ENCODE data around the gene UNC5C. TPM values are rescaled to one million over a fixed set of nuclear protein-coding genes. Genes with fewer than 3 reads are reported as not detected.
"Not testable (repeated sequence)": the region's sequence is repeated elsewhere in the genome, so short reads cannot be mapped to it uniquely, and the experiment has no call there.

Gene UNC5C
- total and polyA plus RNA-seq, 10 of the 15 experiments (the other 5 are each of a cell fraction or from before 2014, with no cell fraction given), result 0.02 to 2.0 (median 0.15) TPM; not detected in 1

DNA sequence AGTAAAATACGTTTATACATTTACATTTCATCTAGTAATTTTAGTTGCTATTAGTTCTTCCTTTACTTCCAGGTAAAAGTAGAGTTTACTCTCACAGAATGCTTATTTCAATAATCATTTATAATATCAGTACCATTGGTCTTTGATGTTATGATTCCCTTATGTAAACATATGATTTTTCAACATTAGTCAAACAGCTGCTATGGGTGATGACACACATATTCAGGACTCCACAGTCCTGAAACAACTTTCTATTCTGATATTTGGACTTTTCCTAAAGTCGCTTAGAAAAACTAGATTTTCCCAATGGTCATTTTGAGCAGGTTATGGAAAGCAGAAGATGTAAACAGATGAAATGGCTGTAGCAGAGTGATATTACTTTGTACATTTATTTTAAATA lies 369.8 kb downstream of the UNC5C start:
- TF ChIP-seq RBBP5 (conservative IDR thresholded peaks at IDR 0.05) (no peak), HDAC2 (IDR thresholded peaks at IDR 0.05) (no peak), SMARCA5 (IDR thresholded peaks at IDR 0.05) (no peak), HDAC6 (IDR thresholded peaks at IDR 0.05; ENCODE audit: unreplicated experiment) (no peak), SREBF2 (IDR thresholded peaks at IDR 0.05; ENCODE audit: low read length) (no peak)
- TF ChIP-seq, protein P1, sequence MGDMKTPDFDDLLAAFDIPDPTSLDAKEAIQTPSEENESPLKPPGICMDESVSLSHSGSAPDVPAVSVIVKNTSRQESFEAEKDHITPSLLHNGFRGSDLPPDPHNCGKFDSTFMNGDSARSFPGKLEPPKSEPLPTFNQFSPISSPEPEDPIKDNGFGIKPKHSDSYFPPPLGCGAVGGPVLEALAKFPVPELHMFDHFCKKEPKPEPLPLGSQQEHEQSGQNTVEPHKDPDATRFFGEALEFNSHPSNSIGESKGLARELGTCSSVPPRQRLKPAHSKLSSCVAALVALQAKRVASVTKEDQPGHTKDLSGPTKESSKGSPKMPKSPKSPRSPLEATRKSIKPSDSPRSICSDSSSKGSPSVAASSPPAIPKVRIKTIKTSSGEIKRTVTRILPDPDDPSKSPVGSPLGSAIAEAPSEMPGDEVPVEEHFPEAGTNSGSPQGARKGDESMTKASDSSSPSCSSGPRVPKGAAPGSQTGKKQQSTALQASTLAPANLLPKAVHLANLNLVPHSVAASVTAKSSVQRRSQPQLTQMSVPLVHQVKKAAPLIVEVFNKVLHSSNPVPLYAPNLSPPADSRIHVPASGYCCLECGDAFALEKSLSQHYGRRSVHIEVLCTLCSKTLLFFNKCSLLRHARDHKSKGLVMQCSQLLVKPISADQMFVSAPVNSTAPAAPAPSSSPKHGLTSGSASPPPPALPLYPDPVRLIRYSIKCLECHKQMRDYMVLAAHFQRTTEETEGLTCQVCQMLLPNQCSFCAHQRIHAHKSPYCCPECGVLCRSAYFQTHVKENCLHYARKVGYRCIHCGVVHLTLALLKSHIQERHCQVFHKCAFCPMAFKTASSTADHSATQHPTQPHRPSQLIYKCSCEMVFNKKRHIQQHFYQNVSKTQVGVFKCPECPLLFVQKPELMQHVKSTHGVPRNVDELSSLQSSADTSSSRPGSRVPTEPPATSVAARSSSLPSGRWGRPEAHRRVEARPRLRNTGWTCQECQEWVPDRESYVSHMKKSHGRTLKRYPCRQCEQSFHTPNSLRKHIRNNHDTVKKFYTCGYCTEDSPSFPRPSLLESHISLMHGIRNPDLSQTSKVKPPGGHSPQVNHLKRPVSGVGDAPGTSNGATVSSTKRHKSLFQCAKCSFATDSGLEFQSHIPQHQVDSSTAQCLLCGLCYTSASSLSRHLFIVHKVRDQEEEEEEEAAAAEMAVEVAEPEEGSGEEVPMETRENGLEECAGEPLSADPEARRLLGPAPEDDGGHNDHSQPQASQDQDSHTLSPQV (IDR thresholded peaks at IDR 0.05), result no peak
- ATAC-seq, result no peak
- ChIA-PET SMC1A (ENCODE audit: uncharacterized antibody, unreplicated experiment) (no interaction called here), CTCF (no interaction called here), RAD21 (ENCODE audit: unreplicated experiment) (no interaction called here), POLR2A (no interaction called here)
- H3K9ac ChIP-seq (ENCODE audit: control insufficient read depth, insufficient read depth, low read length), result no peak overlapping the region
- H3K4me3 ChIP-seq, result no peak overlapping the region
- FAIRE-seq, result no peak
- BruUV-seq (replicated peaks), result no TSS peak
- no peaks in the 10 kb centered on the region for H3K79me2 ChIP-seq (ENCODE audit: control insufficient read depth, insufficient read depth, low read length)
- no peaks in the 10 kb centered on the region for H4K20me1 ChIP-seq (ENCODE audit: control insufficient read depth, insufficient read depth)
- H3K4me2 ChIP-seq (ENCODE audit: control insufficient read depth, insufficient read depth), result no peak overlapping the region
- in situ Hi-C loops (cut with MboI) (no loop called here), intact Hi-C loops (cut with micrococcal nuclease; ENCODE audit: unreplicated experiment) (no loop called here)
- H2AFZ ChIP-seq (ENCODE audit: control insufficient read depth, low read depth, low read length), result no peak overlapping the region
- no peaks in the 10 kb centered on the region for H3K9me3 ChIP-seq (replicated peaks; ENCODE audit: control insufficient read depth, insufficient read depth, low read length)
- H3K36me3 ChIP-seq (ENCODE audit: control insufficient read depth in 2 of 2, insufficient read depth in 2 of 2, low read length in 1 of 2), result no peaks in the 10 kb centered on the region
- no peaks in the 10 kb centered on the region for H3K27me3 ChIP-seq (replicated peaks in 1 of 2; ENCODE audit: control insufficient read depth in 2 of 2, insufficient read depth in 2 of 2, low read length in 1 of 2)
- no peak for DNase-seq (ENCODE audit: low read depth, low spot score)
- WGBS (ENCODE audit: insufficient coverage, insufficient replicate concordance, low lambda C conversion rate, missing lambda C conversion rate), result 4% methylated on average over 2 of the region's 2 CpGs
- H3K4me1 ChIP-seq (ENCODE audit: control insufficient read depth, insufficient read depth, low read length), result no peaks in the 10 kb centered on the region
- H3K27ac ChIP-seq (ENCODE audit: control insufficient read depth, insufficient read depth), result no peak overlapping the region

DNA sequence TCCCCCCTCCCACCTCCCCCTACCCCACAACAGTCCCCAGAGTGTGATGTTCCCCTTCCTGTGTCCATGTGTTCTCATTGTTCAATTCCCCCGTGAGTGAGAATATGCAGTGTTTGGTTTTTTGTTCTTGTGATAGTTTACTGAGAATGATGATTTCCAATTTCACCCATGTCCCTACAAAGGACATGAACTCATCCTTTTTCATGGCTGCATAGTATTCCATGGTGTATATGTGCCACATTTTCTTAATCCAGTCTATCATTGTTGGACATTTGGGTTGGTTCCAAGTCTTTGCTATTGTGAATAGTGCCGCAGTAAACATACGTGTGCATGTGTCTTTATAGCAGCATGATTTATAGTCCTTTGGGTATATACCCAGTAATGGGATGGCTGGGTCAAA lies 377.4 kb downstream of the UNC5C start:
- SMC1A ChIA-PET (ENCODE audit: uncharacterized antibody, unreplicated experiment); BruUV-seq (replicated peaks); H3K4me3 ChIP-seq; H3K9me3 ChIP-seq (replicated peaks; ENCODE audit: control insufficient read depth, insufficient read depth, low read length); H3K9ac ChIP-seq (ENCODE audit: control insufficient read depth, insufficient read depth, low read length); H2AFZ ChIP-seq (ENCODE audit: control insufficient read depth, low read depth, low read length); H3K4me2 ChIP-seq (ENCODE audit: control insufficient read depth, insufficient read depth); FAIRE-seq; intact Hi-C loops (cut with micrococcal nuclease; ENCODE audit: unreplicated experiment); H3K27ac ChIP-seq (ENCODE audit: control insufficient read depth, insufficient read depth); ATAC-seq; RAD21 ChIA-PET (ENCODE audit: unreplicated experiment); H3K4me1 ChIP-seq (ENCODE audit: control insufficient read depth, insufficient read depth, low read length); H3K27me3 ChIP-seq (replicated peaks in 1 of 2; ENCODE audit: control insufficient read depth in 2 of 2, insufficient read depth in 2 of 2, low read length in 1 of 2); H3K36me3 ChIP-seq (ENCODE audit: control insufficient read depth in 2 of 2, insufficient read depth in 2 of 2, low read length in 1 of 2); CTCF ChIA-PET; POLR2A ChIA-PET; H4K20me1 ChIP-seq (ENCODE audit: control insufficient read depth, insufficient read depth); DNase-seq (ENCODE audit: low read depth, low spot score); H3K79me2 ChIP-seq (ENCODE audit: control insufficient read depth, insufficient read depth, low read length): not testable (repeated sequence)
- in situ Hi-C loops (cut with MboI), result loop anchor here (25.0 kb wide), 1 partner anchor 866 kb away; no protein-coding TSS in a partner anchor
- 50% methylated on average over 1 of the region's 3 CpGs for WGBS (ENCODE audit: insufficient coverage, insufficient replicate concordance, low lambda C conversion rate, missing lambda C conversion rate)

All from GM12878 (cell line).